ENCODE measurements around the gene FAM76B.

GRCh38 chr11:95792200-95792599, 2.6 kb upstream of the FAM76B start:
- TF ChIP-seq CTCF (IDR thresholded peaks at IDR 0.05 in 4 of 5, conservative IDR thresholded peaks at IDR 0.05 in 1 of 5) (no peak), POLR2A (IDR thresholded peaks at IDR 0.05) (no peak)

Data from gastrocnemius medialis (tissue), 4 donors.